GM23338 (cell line): ENCODE data around the gene HSPG2. TPM values are rescaled to one million over a fixed set of nuclear protein-coding genes. Genes with fewer than 3 reads are reported as not detected.

Experiments used
- ATAC-seq: fragments of 200-7000 bp; cut with Tn5 transposase; 3 replicates; pipeline ENCODE4 v1.9.1; 2020
- DNase-seq: peaks from one replicate; pipeline ENCODE4 v3.0.0-alpha.2; 2015; ENCODE audit warnings: low spot score
- H2AFZ ChIP-seq: fragments of 200-600 bp; sonication (generic); 2 replicates; pipeline ENCODE4 v1.8.0; 2016; ENCODE audit warnings: antibody characterized with exemption, mild to moderate bottlenecking, moderate library complexity
- H3F3A ChIP-seq: fragments of 200-600 bp; sonication (generic); replicated peaks from 2 replicates; pipeline ENCODE4 v1.8.0; 2017; ENCODE audit warnings: antibody characterized with exemption, mixed run types, low read depth
- H3K27ac ChIP-seq: fragments of 200-600 bp; sonication (generic); 2 replicates; pipeline ENCODE4 v1.6.1; 2016; ENCODE audit warnings: low read depth
- H3K27me3 ChIP-seq: fragments of 200-600 bp; sonication (generic); 2 replicates; pipeline ENCODE4 v1.8.0; 2016; ENCODE audit warnings: mild to moderate bottlenecking, mixed run types, moderate library complexity; ENCODE audit not compliant: insufficient read depth
- H3K36me3 ChIP-seq: fragments of 200-600 bp; sonication (generic); 2 replicates; pipeline ENCODE4 v1.8.0; 2016; ENCODE audit warnings: mild to moderate bottlenecking; ENCODE audit not compliant: insufficient read depth
- H3K4me1 ChIP-seq: fragments of 200-600 bp; sonication (generic); 2 replicates; pipeline ENCODE4 v1.8.0; 2016; ENCODE audit warnings: mild to moderate bottlenecking, moderate library complexity; ENCODE audit not compliant: insufficient read depth
- H3K4me2 ChIP-seq: fragments of 200-600 bp; sonication (generic); 2 replicates; pipeline ENCODE4 v1.7.1; 2017; ENCODE audit warnings: mixed run types
- H3K4me3 ChIP-seq: fragments of 200-600 bp; sonication (generic); 2 replicates; pipeline ENCODE4 v1.6.1; 2016; ENCODE audit warnings: mixed run types
- H3K79me2 ChIP-seq: fragments of 200-600 bp; sonication (generic); replicated peaks from 2 replicates; pipeline ENCODE4 v1.8.0; 2017; ENCODE audit warnings: mild to moderate bottlenecking; ENCODE audit not compliant: insufficient read depth
- H3K9me2 ChIP-seq: fragments of 200-600 bp; sonication (generic); 2 replicates; pipeline ENCODE4 v1.8.0; 2017; ENCODE audit not compliant: insufficient read depth
- H4K20me1 ChIP-seq: fragments of 200-600 bp; sonication (generic); replicated peaks from 2 replicates; pipeline ENCODE4 v1.8.0; 2017; ENCODE audit warnings: mild to moderate bottlenecking; ENCODE audit not compliant: insufficient read depth
- H3K27ac Mint-ChIP-seq: 2 replicates; pipeline ENCODE4 v1.8.0; 2020; ENCODE audit warnings: inconsistent platforms, mild to moderate bottlenecking, moderate library complexity, mixed read lengths
- H3K27me3 Mint-ChIP-seq: 3 replicates; pipeline ENCODE4 v1.8.0; 2022; ENCODE audit warnings: low read depth, mild to moderate bottlenecking, moderate library complexity, mixed read lengths, inconsistent platforms; ENCODE audit not compliant: insufficient read depth, poor library complexity
- H3K36me3 Mint-ChIP-seq: 3 replicates; pipeline ENCODE4 v1.8.0; 2021; ENCODE audit warnings: low read depth, mild to moderate bottlenecking, inconsistent platforms, moderate library complexity, mixed read lengths
- H3K4me1 Mint-ChIP-seq: 3 replicates; pipeline ENCODE4 v1.8.0; 2020; ENCODE audit warnings: mild to moderate bottlenecking, inconsistent platforms, mixed read lengths
- H3K4me3 Mint-ChIP-seq: 3 replicates; pipeline ENCODE4 v1.8.0; 2021; ENCODE audit warnings: moderate library complexity, mild to moderate bottlenecking, inconsistent platforms, mixed read lengths
- H3K9me3 Mint-ChIP-seq: 3 replicates; pipeline ENCODE4 v1.8.0; 2020; ENCODE audit warnings: moderate library complexity, mild to moderate bottlenecking, inconsistent platforms, mixed read lengths
- CREB1 ChIP-seq: fragments of 250-450 bp; sonication (Bioruptor Pico); IDR thresholded peaks from 2 replicates; pipeline ENCODE4 v1.5.0; 2020; ENCODE audit warnings: low read depth, mild to moderate bottlenecking, moderate library complexity
- EZH2 ChIP-seq: fragments of 200-600 bp; sonication (generic); IDR thresholded peaks from one replicate; pipeline ENCODE4 v1.8.0; 2017; ENCODE audit warnings: antibody characterized with exemption, mild to moderate bottlenecking, low read depth; ENCODE audit not compliant: unreplicated experiment
- EZH2phosphoT487 ChIP-seq: fragments of 200-600 bp; sonication (generic); IDR thresholded peaks from one replicate; pipeline ENCODE4 v1.8.1; 2018; ENCODE audit warnings: antibody characterized with exemption; ENCODE audit not compliant: unreplicated experiment
- JUNB ChIP-seq: IDR thresholded peaks from one replicate; pipeline ENCODE4 v1.6.1; 2016; ENCODE audit warnings: antibody characterized with exemption; ENCODE audit not compliant: unreplicated experiment
- NANOG ChIP-seq: IDR thresholded peaks from 2 replicates; pipeline ENCODE4 v1.6.1; 2016; ENCODE audit warnings: antibody characterized with exemption, borderline replicate concordance
- POLR2AphosphoS5 ChIP-seq: IDR thresholded peaks from 2 replicates; pipeline ENCODE4 v1.6.1; 2016; ENCODE audit warnings: antibody characterized with exemption, low read depth
- STAT1 ChIP-seq: IDR thresholded peaks from one replicate; pipeline ENCODE4 v1.6.1; 2016; ENCODE audit warnings: antibody characterized with exemption; ENCODE audit not compliant: unreplicated experiment
- ZNF114 ChIP-seq: fragments of 250-450 bp; sonication (Bioruptor Pico); IDR thresholded peaks from 2 replicates; pipeline ENCODE4 v1.5.0; 2020; ENCODE audit warnings: mild to moderate bottlenecking, moderate library complexity
- ZNF331 ChIP-seq: fragments of 250-450 bp; sonication (Bioruptor Pico); IDR thresholded peaks from 2 replicates; pipeline ENCODE4 v1.5.0; 2020; ENCODE audit warnings: low read depth, mild to moderate bottlenecking, moderate library complexity
- polyA plus RNA-seq: library from polyadenylated mRNA; unstranded; fragments of >200 nt; fragmentation: Nextera tagmentation; extraction: Ambion mirVana; gene quantifications from 2 replicates; pipeline ENCODE4 v1.2.1, GENCODE V29; 2016
- total RNA-seq: library from RNA; depleted of rRNA; stranded (reverse); fragments of >200 nt; shearing (Covaris generic); gene quantifications from 2 replicates; pipeline ENCODE4 v1.2.3, GENCODE V29; 2014
- TF ChIP-seq, protein P1 (sequence below): IDR thresholded peaks from one replicate; pipeline ENCODE4 v1.6.1; 2018; ENCODE audit warnings: antibody characterized with exemption; ENCODE audit not compliant: unreplicated experiment
- TF ChIP-seq, protein P2 (sequence below): IDR thresholded peaks from 2 replicates; pipeline ENCODE4 v1.6.1; 2016; ENCODE audit warnings: antibody characterized with exemption
- TF ChIP-seq, protein P3 (sequence below), 2 experiments: fragments of 200-600 bp in 1 of 2; sonication (generic) in 1 of 2; conservative IDR thresholded peaks; 2 replicates each; pipeline versions ENCODE4 v1.5.1 to v1.6.1; 2016 to 2017; ENCODE audit warnings: antibody characterized with exemption in 2 of 2, low read depth in 2 of 2, mild to moderate bottlenecking in 2 of 2, moderate library complexity in 1 of 2
- TF ChIP-seq, protein P4 (sequence below): fragments of 250-450 bp; sonication (Bioruptor Pico); IDR thresholded peaks from 2 replicates; pipeline ENCODE4 v1.5.0; 2020; ENCODE audit warnings: mild to moderate bottlenecking, moderate library complexity

The HSPG2 gene
- total and polyA plus RNA-seq, 2 experiments from 2014 or later: 14.9 to 70.8 TPM

DNA sequence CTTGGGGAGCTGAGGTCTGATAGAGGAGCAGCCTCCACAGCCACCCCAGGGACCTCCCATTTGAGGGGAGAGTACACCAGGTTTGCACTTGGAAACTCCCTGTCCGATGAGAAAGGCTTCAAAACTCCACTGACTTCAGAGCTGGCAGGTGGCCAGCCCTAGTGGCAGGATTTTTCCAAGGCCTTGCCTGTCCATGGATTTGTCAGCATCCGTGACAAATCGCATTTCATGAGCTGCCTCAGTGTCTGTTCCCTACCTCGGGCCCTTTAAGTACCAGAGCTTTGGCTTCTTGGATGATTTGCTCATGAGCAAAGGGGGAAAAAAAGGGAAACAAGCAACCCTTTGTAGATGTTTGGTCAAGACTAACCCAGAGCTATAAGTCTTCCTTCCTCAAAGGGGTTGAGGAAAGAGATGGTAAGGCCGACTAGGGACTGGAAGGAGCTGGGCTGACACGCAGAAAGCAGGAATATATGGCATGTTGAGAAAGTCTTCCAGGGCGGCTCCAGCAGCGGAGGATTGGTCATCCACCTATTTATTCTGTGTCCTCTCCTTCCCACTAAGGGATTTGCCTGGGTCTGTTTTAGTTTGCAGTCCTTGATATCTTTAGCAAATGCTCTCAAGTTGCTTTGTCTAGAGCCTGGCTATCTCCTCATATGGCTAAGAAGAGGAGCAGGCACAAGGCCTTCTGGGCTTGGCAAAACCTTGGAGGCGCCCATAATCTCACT lies 2.7 kb upstream of the HSPG2 start:
- H3K27me3 Mint-ChIP-seq: peaks cover 14% of the 10 kb centered on the region
- H3K27ac Mint-ChIP-seq: no peak overlapping the region
- no peaks in the 10 kb centered on the region for H3K36me3 ChIP-seq
- H2AFZ ChIP-seq: peak overlapping the region; percentile 52; the same call in 1 of the 2 replicates
- H3K4me3 ChIP-seq: no peak overlapping the region
- H3K9me3 Mint-ChIP-seq: no peaks in the 10 kb centered on the region
- H3K9me2 ChIP-seq: no peaks in the 10 kb centered on the region
- H4K20me1 ChIP-seq: no peaks in the 10 kb centered on the region
- H3K4me2 ChIP-seq: no peak overlapping the region
- peaks cover 9% of the 10 kb centered on the region for H3F3A ChIP-seq
- peaks cover 21% of the 10 kb centered on the region for H3K4me1 ChIP-seq
- no peaks in the 10 kb centered on the region for H3K36me3 Mint-ChIP-seq
- H3K79me2 ChIP-seq: peaks cover 14% of the 10 kb centered on the region
- no peak for TF ChIP-seq STAT1
- TF ChIP-seq ZNF114: no peak
- TF ChIP-seq, protein P1, sequence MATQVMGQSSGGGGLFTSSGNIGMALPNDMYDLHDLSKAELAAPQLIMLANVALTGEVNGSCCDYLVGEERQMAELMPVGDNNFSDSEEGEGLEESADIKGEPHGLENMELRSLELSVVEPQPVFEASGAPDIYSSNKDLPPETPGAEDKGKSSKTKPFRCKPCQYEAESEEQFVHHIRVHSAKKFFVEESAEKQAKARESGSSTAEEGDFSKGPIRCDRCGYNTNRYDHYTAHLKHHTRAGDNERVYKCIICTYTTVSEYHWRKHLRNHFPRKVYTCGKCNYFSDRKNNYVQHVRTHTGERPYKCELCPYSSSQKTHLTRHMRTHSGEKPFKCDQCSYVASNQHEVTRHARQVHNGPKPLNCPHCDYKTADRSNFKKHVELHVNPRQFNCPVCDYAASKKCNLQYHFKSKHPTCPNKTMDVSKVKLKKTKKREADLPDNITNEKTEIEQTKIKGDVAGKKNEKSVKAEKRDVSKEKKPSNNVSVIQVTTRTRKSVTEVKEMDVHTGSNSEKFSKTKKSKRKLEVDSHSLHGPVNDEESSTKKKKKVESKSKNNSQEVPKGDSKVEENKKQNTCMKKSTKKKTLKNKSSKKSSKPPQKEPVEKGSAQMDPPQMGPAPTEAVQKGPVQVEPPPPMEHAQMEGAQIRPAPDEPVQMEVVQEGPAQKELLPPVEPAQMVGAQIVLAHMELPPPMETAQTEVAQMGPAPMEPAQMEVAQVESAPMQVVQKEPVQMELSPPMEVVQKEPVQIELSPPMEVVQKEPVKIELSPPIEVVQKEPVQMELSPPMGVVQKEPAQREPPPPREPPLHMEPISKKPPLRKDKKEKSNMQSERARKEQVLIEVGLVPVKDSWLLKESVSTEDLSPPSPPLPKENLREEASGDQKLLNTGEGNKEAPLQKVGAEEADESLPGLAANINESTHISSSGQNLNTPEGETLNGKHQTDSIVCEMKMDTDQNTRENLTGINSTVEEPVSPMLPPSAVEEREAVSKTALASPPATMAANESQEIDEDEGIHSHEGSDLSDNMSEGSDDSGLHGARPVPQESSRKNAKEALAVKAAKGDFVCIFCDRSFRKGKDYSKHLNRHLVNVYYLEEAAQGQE: no peak
- TF ChIP-seq CREB1 (CRISPR knock-in tag): no peak
- TF ChIP-seq ZNF331 (CRISPR knock-in tag): no peak
- TF ChIP-seq, protein P2, sequence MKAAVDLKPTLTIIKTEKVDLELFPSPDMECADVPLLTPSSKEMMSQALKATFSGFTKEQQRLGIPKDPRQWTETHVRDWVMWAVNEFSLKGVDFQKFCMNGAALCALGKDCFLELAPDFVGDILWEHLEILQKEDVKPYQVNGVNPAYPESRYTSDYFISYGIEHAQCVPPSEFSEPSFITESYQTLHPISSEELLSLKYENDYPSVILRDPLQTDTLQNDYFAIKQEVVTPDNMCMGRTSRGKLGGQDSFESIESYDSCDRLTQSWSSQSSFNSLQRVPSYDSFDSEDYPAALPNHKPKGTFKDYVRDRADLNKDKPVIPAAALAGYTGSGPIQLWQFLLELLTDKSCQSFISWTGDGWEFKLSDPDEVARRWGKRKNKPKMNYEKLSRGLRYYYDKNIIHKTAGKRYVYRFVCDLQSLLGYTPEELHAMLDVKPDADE: no peak
- no peak for TF ChIP-seq EZH2phosphoT487
- no peak for TF ChIP-seq POLR2AphosphoS5
- TF ChIP-seq, protein P3, sequence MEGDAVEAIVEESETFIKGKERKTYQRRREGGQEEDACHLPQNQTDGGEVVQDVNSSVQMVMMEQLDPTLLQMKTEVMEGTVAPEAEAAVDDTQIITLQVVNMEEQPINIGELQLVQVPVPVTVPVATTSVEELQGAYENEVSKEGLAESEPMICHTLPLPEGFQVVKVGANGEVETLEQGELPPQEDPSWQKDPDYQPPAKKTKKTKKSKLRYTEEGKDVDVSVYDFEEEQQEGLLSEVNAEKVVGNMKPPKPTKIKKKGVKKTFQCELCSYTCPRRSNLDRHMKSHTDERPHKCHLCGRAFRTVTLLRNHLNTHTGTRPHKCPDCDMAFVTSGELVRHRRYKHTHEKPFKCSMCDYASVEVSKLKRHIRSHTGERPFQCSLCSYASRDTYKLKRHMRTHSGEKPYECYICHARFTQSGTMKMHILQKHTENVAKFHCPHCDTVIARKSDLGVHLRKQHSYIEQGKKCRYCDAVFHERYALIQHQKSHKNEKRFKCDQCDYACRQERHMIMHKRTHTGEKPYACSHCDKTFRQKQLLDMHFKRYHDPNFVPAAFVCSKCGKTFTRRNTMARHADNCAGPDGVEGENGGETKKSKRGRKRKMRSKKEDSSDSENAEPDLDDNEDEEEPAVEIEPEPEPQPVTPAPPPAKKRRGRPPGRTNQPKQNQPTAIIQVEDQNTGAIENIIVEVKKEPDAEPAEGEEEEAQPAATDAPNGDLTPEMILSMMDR (conservative IDR thresholded peaks at IDR 0.05; ENCODE audit: low read depth in 2 of 2): no peak
- TF ChIP-seq EZH2: no peak
- TF ChIP-seq NANOG: no peak
- TF ChIP-seq, protein P4, sequence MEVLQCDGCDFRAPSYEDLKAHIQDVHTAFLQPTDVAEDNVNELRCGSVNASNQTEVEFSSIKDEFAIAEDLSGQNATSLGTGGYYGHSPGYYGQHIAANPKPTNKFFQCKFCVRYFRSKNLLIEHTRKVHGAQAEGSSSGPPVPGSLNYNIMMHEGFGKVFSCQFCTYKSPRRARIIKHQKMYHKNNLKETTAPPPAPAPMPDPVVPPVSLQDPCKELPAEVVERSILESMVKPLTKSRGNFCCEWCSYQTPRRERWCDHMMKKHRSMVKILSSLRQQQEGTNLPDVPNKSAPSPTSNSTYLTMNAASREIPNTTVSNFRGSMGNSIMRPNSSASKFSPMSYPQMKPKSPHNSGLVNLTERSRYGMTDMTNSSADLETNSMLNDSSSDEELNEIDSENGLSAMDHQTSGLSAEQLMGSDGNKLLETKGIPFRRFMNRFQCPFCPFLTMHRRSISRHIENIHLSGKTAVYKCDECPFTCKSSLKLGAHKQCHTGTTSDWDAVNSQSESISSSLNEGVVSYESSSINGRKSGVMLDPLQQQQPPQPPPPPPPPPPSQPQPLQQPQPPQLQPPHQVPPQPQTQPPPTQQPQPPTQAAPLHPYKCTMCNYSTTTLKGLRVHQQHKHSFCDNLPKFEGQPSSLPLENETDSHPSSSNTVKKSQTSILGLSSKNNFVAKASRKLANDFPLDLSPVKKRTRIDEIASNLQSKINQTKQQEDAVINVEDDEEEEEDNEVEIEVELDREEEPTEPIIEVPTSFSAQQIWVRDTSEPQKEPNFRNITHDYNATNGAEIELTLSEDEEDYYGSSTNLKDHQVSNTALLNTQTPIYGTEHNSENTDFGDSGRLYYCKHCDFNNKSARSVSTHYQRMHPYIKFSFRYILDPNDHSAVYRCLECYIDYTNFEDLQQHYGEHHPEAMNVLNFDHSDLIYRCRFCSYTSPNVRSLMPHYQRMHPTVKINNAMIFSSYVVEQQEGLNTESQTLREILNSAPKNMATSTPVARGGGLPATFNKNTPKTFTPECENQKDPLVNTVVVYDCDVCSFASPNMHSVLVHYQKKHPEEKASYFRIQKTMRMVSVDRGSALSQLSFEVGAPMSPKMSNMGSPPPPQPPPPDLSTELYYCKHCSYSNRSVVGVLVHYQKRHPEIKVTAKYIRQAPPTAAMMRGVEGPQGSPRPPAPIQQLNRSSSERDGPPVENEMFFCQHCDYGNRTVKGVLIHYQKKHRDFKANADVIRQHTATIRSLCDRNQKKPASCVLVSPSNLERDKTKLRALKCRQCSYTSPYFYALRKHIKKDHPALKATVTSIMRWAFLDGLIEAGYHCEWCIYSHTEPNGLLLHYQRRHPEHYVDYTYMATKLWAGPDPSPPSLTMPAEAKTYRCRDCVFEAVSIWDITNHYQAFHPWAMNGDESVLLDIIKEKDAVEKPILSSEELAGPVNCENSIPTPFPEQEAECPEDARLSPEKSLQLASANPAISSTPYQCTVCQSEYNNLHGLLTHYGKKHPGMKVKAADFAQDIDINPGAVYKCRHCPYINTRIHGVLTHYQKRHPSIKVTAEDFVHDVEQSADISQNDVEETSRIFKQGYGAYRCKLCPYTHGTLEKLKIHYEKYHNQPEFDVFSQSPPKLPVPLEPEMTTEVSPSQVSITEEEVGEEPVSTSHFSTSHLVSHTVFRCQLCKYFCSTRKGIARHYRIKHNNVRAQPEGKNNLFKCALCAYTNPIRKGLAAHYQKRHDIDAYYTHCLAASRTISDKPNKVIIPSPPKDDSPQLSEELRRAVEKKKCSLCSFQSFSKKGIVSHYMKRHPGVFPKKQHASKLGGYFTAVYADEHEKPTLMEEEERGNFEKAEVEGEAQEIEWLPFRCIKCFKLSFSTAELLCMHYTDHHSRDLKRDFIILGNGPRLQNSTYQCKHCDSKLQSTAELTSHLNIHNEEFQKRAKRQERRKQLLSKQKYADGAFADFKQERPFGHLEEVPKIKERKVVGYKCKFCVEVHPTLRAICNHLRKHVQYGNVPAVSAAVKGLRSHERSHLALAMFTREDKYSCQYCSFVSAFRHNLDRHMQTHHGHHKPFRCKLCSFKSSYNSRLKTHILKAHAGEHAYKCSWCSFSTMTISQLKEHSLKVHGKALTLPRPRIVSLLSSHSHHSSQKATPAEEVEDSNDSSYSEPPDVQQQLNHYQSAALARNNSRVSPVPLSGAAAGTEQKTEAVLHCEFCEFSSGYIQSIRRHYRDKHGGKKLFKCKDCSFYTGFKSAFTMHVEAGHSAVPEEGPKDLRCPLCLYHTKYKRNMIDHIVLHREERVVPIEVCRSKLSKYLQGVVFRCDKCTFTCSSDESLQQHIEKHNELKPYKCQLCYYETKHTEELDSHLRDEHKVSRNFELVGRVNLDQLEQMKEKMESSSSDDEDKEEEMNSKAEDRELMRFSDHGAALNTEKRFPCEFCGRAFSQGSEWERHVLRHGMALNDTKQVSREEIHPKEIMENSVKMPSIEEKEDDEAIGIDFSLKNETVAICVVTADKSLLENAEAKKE (CRISPR knock-in tag): no peak
- TF ChIP-seq JUNB: no peak
- no peak overlapping the region for H3K4me3 Mint-ChIP-seq
- H3K4me1 Mint-ChIP-seq: peaks cover 43% of the 10 kb centered on the region
- DNase-seq: no peak
- H3K27ac ChIP-seq: no peak overlapping the region
- H3K27me3 ChIP-seq: no peaks in the 10 kb centered on the region
- no peak for ATAC-seq
